Omental fat pad (tissue), 4 donors: ENCODE data around the gene WEE2. TPM values are rescaled to one million over a fixed set of nuclear protein-coding genes. Genes with fewer than 3 reads are reported as not detected.

Experiments used
- ATAC-seq: fragments of 150-250 bp; one replicate; pipeline ENCODE4 v1.9.1; 2016; ENCODE audit warnings: mild to moderate bottlenecking, moderate library complexity; ENCODE audit not compliant: low FRiP score
- DNase-seq: peaks from one replicate; pipeline ENCODE4 v3.0.0-alpha.2; 2019; ENCODE audit warnings: low spot score
- total RNA-seq, 4 donors: library from RNA; depleted of rRNA; stranded (reverse); fragments of >200 nt; gene quantifications; one replicate each; pipeline ENCODE4 v1.1.0, GENCODE V29; 2016
- TF ChIP-seq, protein P1 (sequence below), 3 donors: fragments of 450-650 bp; IDR thresholded peaks; one replicate each; pipeline ENCODE4 v1.5.1; 2016 to 2017; ENCODE audit warnings: antibody characterized with exemption in 3 of 3, mild to moderate bottlenecking in 3 of 3, moderate library complexity in 2 of 3

The WEE2 gene
- total RNA-seq, 4 donors from 2014 or later, result 0.79 TPM; not detected in 3

DNA sequence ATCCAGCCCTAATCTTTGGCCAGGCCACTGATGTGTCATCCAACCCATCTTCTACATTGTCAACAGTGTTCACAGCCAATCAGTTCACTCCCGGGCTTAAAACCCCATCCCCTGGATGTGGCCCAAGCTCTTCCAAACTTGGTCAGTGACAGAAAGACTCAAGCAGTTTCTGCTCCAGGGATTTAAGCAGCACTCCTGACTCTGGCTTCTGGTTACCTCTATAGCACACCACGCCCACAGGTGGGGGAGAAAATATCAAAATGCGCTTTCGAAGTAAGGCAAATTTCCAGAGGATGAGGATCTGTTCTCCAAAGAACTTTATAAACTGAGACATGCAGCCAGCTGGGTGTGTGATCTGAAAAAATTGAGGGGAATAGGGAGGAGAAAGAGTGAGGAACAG is 42.1 kb upstream of the WEE2 start:
- no peak for DNase-seq
- TF ChIP-seq, protein P1, sequence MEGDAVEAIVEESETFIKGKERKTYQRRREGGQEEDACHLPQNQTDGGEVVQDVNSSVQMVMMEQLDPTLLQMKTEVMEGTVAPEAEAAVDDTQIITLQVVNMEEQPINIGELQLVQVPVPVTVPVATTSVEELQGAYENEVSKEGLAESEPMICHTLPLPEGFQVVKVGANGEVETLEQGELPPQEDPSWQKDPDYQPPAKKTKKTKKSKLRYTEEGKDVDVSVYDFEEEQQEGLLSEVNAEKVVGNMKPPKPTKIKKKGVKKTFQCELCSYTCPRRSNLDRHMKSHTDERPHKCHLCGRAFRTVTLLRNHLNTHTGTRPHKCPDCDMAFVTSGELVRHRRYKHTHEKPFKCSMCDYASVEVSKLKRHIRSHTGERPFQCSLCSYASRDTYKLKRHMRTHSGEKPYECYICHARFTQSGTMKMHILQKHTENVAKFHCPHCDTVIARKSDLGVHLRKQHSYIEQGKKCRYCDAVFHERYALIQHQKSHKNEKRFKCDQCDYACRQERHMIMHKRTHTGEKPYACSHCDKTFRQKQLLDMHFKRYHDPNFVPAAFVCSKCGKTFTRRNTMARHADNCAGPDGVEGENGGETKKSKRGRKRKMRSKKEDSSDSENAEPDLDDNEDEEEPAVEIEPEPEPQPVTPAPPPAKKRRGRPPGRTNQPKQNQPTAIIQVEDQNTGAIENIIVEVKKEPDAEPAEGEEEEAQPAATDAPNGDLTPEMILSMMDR (IDR thresholded peaks at IDR 0.05), result no peak
- ATAC-seq, result no peak

- no peak for DNase-seq
- TF ChIP-seq, protein P1 (IDR thresholded peaks at IDR 0.05), result no peak
Measured at GRCh38 chr7:141668853-141669252, 39.3 kb upstream of the WEE2 start.

DNA sequence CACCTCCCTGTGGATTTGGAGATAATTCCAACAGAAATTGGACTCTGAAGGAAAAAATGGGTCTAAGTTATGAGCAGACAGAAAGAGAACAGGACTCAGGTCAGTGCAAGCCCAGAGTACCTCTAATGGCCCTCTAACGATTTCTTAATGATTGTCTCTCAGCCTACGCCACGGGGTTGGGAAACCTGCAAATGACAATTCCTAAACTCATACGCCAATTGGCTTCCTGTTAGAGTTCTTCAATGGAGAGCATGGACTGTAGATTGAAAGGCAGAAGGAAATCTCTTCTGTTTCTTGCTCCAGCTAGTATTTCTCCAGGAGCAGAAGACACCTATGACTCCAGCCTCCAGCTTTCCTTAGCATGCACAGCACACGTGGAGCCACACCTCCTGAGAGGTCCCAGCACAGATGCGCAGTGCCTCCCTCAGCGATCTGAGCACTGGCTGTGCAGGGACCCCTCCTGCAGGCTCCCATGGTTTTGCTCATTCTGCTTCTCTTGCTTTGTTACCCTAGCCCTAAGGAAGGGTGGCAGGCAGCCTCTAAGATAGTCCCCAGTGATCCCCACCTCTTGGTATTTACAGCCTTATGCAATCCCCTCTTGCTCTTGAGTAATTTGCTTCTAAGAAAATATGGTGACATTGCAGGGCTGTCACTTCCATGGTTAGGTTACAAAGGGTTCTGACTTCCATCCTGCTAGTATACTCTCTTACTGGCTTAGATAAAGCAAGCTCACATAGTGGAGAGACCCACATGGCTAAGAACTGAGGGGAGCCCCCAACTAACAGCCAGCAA is 36.3 kb upstream of the WEE2 start:
- ATAC-seq, result no peak
- TF ChIP-seq, protein P1 (IDR thresholded peaks at IDR 0.05), result no peak

More at GRCh38 chr7:141668853-141669252, 39.3 kb upstream of the WEE2 start:
- no peak for ATAC-seq

GRCh38 chr7:141673346-141673745 is 34.8 kb upstream of the WEE2 start:
- TF ChIP-seq, protein P1 (IDR thresholded peaks at IDR 0.05), result no peak
- ATAC-seq (no peak), DNase-seq (no peak)

More for the DNA sequence above, 36.3 kb upstream of the WEE2 start:
- no peak for DNase-seq

DNA sequence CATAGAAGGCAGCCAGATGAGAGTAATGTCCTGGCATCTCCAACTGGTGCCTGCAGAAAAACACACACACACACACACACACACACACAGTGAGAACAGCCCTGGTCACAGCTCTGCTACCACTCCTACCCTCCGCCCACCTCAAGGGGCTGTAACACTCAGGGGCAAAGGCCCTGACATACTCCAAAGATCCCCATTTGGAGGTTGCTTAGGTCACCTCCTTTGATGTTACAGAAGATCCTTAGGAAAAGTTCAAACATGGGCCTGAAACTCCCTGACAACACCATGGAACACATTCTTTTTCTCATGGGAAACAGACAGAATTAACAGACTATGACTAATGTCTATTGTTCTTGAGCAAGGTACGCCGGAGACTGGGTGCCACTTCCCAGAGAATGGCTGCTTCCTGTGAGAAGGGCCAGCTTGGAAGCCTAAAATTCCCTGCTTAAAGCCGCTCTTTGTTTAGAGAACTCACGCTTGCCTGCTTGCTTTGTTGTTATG is 33.9 kb upstream of the WEE2 start:
- TF ChIP-seq, protein P1 (IDR thresholded peaks at IDR 0.05), result no peak
- ATAC-seq (no peak), DNase-seq (no peak)

GRCh38 chr7:141674702-141675101 is 33.5 kb upstream of the WEE2 start:
- TF ChIP-seq, protein P1 (IDR thresholded peaks at IDR 0.05), result no peak
- DNase-seq (no peak), ATAC-seq (no peak)
